Osteocyte (in vitro differentiated cells): ENCODE results near the gene TP53AIP1. TPM values are rescaled to one million over a fixed set of nuclear protein-coding genes. Genes with fewer than 3 reads are reported as not detected.

Experiments used
- DNase-seq: peaks from one replicate; pipeline ENCODE4 v3.0.0; 2021; ENCODE audit warnings: mixed read lengths; ENCODE audit not compliant: unreplicated experiment; ENCODE audit errors: extremely low spot score
- H3K27ac Mint-ChIP-seq: one replicate; pipeline ENCODE4 v1.8.0; 2021; ENCODE audit warnings: mild to moderate bottlenecking, mixed read lengths; ENCODE audit not compliant: unreplicated experiment
- H3K27me3 Mint-ChIP-seq: one replicate; pipeline ENCODE4 v1.8.0; 2021; ENCODE audit warnings: mixed read lengths; ENCODE audit not compliant: unreplicated experiment
- H3K36me3 Mint-ChIP-seq: one replicate; pipeline ENCODE4 v1.8.0; 2021; ENCODE audit warnings: mixed read lengths; ENCODE audit not compliant: unreplicated experiment
- H3K4me1 Mint-ChIP-seq: one replicate; pipeline ENCODE4 v1.8.0; 2021; ENCODE audit warnings: mixed read lengths; ENCODE audit not compliant: unreplicated experiment
- H3K4me3 Mint-ChIP-seq: one replicate; pipeline ENCODE4 v1.8.0; 2021; ENCODE audit warnings: mild to moderate bottlenecking, moderate library complexity, mixed read lengths; ENCODE audit not compliant: unreplicated experiment
- H3K9me3 Mint-ChIP-seq: one replicate; pipeline ENCODE4 v1.8.0; 2021; ENCODE audit warnings: mixed read lengths; ENCODE audit not compliant: unreplicated experiment
- CTCF ChIP-seq: fragments of 200-600 bp; sonication (generic); IDR thresholded peaks from 2 replicates; pipeline ENCODE4 v1.5.0; 2021; ENCODE audit warnings: antibody characterized with exemption, mild to moderate bottlenecking, moderate library complexity
- total RNA-seq: library from RNA; stranded (reverse); gene quantifications from 2 replicates; pipeline ENCODE4 v1.2.1, GENCODE V29; 2021

TP53AIP1 gene
- total RNA-seq, 1 donor from 2014 or later = not detected

- H3K27ac Mint-ChIP-seq = no peak overlapping the region
- no peaks in the 10 kb centered on the region for H3K36me3 Mint-ChIP-seq
- TF ChIP-seq CTCF = no peak
- DNase-seq = no peak
- no peak overlapping the region for H3K4me3 Mint-ChIP-seq
- no peaks in the 10 kb centered on the region for H3K9me3 Mint-ChIP-seq
- peaks cover 4% of the 10 kb centered on the region for H3K4me1 Mint-ChIP-seq
- peaks cover 32% of the 10 kb centered on the region for H3K27me3 Mint-ChIP-seq
Observed at GRCh38 chr11:128894286-128894681, 48.4 kb downstream of the TP53AIP1 start.

DNA sequence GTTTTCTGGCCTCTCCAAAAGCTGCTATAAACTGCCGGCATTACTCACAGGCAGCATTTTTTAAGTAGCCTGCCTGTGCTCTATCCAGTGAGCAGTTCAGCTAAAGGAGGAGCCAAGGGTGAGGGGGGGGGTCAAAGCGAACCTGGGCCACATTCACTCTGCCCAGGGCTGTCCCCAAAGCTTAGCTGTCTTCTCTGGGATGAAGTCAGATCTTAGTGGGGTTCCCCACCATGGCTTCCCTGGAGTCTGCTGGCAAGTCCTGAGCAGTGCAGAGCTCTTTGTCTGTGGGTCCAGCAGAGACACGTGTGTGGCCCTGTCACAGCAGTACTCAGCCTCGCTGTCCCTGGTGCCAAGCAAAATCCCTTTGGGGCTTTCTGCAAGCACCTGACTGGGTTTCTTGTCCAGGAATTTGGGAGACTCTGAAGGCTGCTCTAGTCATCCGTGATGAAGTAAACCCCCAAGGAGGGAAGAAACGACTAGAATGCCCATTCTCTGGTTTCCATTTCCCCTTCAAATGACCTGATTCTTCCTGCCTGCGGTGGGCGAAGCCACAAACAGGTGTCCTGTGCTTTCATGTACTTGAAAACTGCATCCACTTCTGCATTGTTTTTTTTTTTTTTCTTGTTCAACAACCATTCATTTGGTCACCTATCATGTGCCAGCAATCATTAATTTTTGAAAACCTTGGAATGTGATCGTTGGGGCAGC lies 48.9 kb downstream of the TP53AIP1 start:
- no peak for DNase-seq
- no peaks in the 10 kb centered on the region for H3K9me3 Mint-ChIP-seq
- H3K4me3 Mint-ChIP-seq = no peak overlapping the region
- H3K36me3 Mint-ChIP-seq = no peaks in the 10 kb centered on the region
- no peak for TF ChIP-seq CTCF
- peaks cover 4% of the 10 kb centered on the region for H3K4me1 Mint-ChIP-seq
- H3K27ac Mint-ChIP-seq = no peak overlapping the region
- peaks cover 30% of the 10 kb centered on the region for H3K27me3 Mint-ChIP-seq

- Mint-ChIP-seq H3K4me3 (no peak overlapping the region), H3K27ac (no peak overlapping the region), H3K36me3 (no peaks in the 10 kb centered on the region), H3K4me1 (peaks cover 4% of the 10 kb centered on the region), H3K27me3 (peaks cover 29% of the 10 kb centered on the region), H3K9me3 (no peaks in the 10 kb centered on the region)
- no peak for DNase-seq
- no peak for TF ChIP-seq CTCF
Observed at GRCh38 chr11:128892866-128893565, 49.7 kb downstream of the TP53AIP1 start.

- H3K27ac Mint-ChIP-seq = no peak overlapping the region
Observed at GRCh38 chr11:128891913-128892398, 50.7 kb downstream of the TP53AIP1 start.

More at GRCh38 chr11:128891913-128892398, 50.7 kb downstream of the TP53AIP1 start:
- H3K4me3 Mint-ChIP-seq = peak overlapping the region; percentile 44
- H3K27me3 Mint-ChIP-seq = peaks cover 31% of the 10 kb centered on the region
- no peaks in the 10 kb centered on the region for H3K36me3 Mint-ChIP-seq
- DNase-seq = no peak
- peaks cover 4% of the 10 kb centered on the region for H3K4me1 Mint-ChIP-seq
- H3K9me3 Mint-ChIP-seq = no peaks in the 10 kb centered on the region
- no peak for TF ChIP-seq CTCF
